Measurements from ENCODE around the gene DNAH2. TPM values are rescaled to one million over a fixed set of nuclear protein-coding genes. Genes with fewer than 3 reads are reported as not detected.

DNAH2 gene
- total RNA-seq, 2 donors from 2014 or later = under 0.01 TPM; not detected in 1

GRCh38 chr17:7832431-7832830, 114.9 kb downstream of the DNAH2 start:
- Histone ChIP-seq H3K27ac (no peak overlapping the region), H3K9me3 (no peaks in the 10 kb centered on the region), H3K4me1 (ENCODE audit: control insufficient read depth in 1 of 2, low read depth in 2 of 2) (peaks cover 12 to 14% of the 10 kb centered on the region in 2 donors), H3K36me3 (no peaks in the 10 kb centered on the region), H3K4me3 (no peak overlapping the region), H3K27me3 (replicated peaks; ENCODE audit: insufficient read depth) (no peaks in the 10 kb centered on the region)
- TF ChIP-seq CTCF (IDR thresholded peaks at IDR 0.05) = no peak
- ATAC-seq (ENCODE audit: insufficient number of reproducible peaks, low FRiP score, low read depth) = no peak
- DNase-seq (ENCODE audit: low spot score) = no peak

GRCh38 chr17:7833011-7833794, 115.7 kb downstream of the DNAH2 start:
- Histone ChIP-seq H3K4me3 (peak overlapping the region; percentile 80), H3K27ac (peak overlapping the region in 1 of 2 donors; percentile 95), H3K9me3 (no peaks in the 10 kb centered on the region), H3K36me3 (no peaks in the 10 kb centered on the region), H3K4me1 (ENCODE audit: control insufficient read depth in 1 of 2, low read depth in 2 of 2) (peaks cover 17 to 19% of the 10 kb centered on the region in 2 donors), H3K27me3 (replicated peaks; ENCODE audit: insufficient read depth) (no peaks in the 10 kb centered on the region)
- no peak for DNase-seq (ENCODE audit: low spot score)
- ATAC-seq (ENCODE audit: insufficient number of reproducible peaks, low FRiP score, low read depth) = no peak
- TF ChIP-seq CTCF (IDR thresholded peaks at IDR 0.05) = no peak

- ATAC-seq (ENCODE audit: insufficient number of reproducible peaks, low FRiP score, low read depth) = peak; percentile 54
- TF ChIP-seq CTCF (IDR thresholded peaks at IDR 0.05) = no peak
Observed at GRCh38 chr17:7833795-7834541, 116.4 kb downstream of the DNAH2 start, which contains the start of gene KDM6B. TSS of gene KDM6B (plus strand) at chr17:7834217. CDS start at chr17:7845555, 11,338 bp downstream.

GRCh38 chr17:7834542-7834956, 117.0 kb downstream of the DNAH2 start:
- no peak for TF ChIP-seq CTCF (IDR thresholded peaks at IDR 0.05)
- Histone ChIP-seq H3K36me3 (no peaks in the 10 kb centered on the region), H3K27ac (peak overlapping the region; percentile 95), H3K9me3 (no peaks in the 10 kb centered on the region), H3K4me1 (ENCODE audit: control insufficient read depth in 1 of 2, low read depth in 2 of 2) (peaks cover 17 to 24% of the 10 kb centered on the region in 2 donors), H3K27me3 (replicated peaks; ENCODE audit: insufficient read depth) (no peaks in the 10 kb centered on the region), H3K4me3 (peak overlapping the region; percentile 80)
- ATAC-seq (ENCODE audit: insufficient number of reproducible peaks, low FRiP score, low read depth) (peak; percentile 8), DNase-seq (ENCODE audit: low spot score) (no peak)

More at GRCh38 chr17:7833795-7834541, 116.4 kb downstream of the DNAH2 start, which contains the start of gene KDM6B:
- Histone ChIP-seq H3K27ac (peak within 1 kb of the TSS; percentile 95), H3K36me3 (no peaks in the 10 kb centered on the region), H3K4me1 (ENCODE audit: control insufficient read depth in 1 of 2, low read depth in 2 of 2) (peaks cover 17 to 24% of the 10 kb centered on the region in 2 donors), H3K9me3 (no peaks in the 10 kb centered on the region), H3K27me3 (replicated peaks; ENCODE audit: insufficient read depth) (no peaks in the 10 kb centered on the region), H3K4me3 (peak within 1 kb of the TSS; percentile 80)
- peak; percentile 88 for DNase-seq (ENCODE audit: low spot score)

All from thoracic aorta (tissue), 2 donors.